AG04449 (cell line): ENCODE results near the gene GALNT18.

Experiments used
- CTCF ChIA-PET: fragments of 350-600 bp; formaldehyde crosslinking; extraction: SDS; loops from one replicate; lab custom pipeline; 2021; ENCODE audit warnings: antibody characterized with exemption; lab: Yijun Ruan, JAX
- POLR2A ChIA-PET: fragments of 400-600, 350-600 bp; formaldehyde crosslinking; extraction: SDS; loops from one replicate; lab custom pipeline; 2020; ENCODE audit warnings: antibody characterized with exemption, inconsistent platforms; lab: Yijun Ruan, JAX
- DNase-seq: peaks from one replicate; pipeline ENCODE4 v3.0.0-alpha.2; 2010; ENCODE audit warnings: low read depth, low spot score
- H3K4me3 ChIP-seq: 2 replicates; pipeline ENCODE4 v1.5.1; 2011; ENCODE audit warnings: low read depth, mild to moderate bottlenecking, control low read depth, low read length
- CTCF ChIP-seq: IDR thresholded peaks from one replicate; pipeline ENCODE4 v1.5.1; 2011; ENCODE audit warnings: mild to moderate bottlenecking, moderate library complexity, low read length, control low read depth, inconsistent platforms; ENCODE audit not compliant: insufficient read depth; ENCODE audit errors: missing control alignments

The GALNT18 gene

GRCh38 chr11:11524436-11525061, 97.3 kb downstream of the GALNT18 start:
- POLR2A ChIA-PET: interaction anchor here (1.5 kb wide), 1 partner anchor 13 kb away, joined by 3 read pairs; no protein-coding TSS in a partner anchor
- TF ChIP-seq CTCF: no peak
- H3K4me3 ChIP-seq: no peak overlapping the region
- CTCF ChIA-PET: interaction anchor here (0.9 kb wide), 1 partner anchor 11 kb away, joined by 3 read pairs; no protein-coding TSS in a partner anchor
- DNase-seq: no peak

- ChIA-PET CTCF (interaction anchor here (1.1 kb wide), 1 partner anchor 10 kb away, joined by 4 read pairs; no protein-coding TSS in a partner anchor), POLR2A (no interaction called here)
- no peak for DNase-seq
- no peak overlapping the region for H3K4me3 ChIP-seq
- no peak for TF ChIP-seq CTCF
Measured at GRCh38 chr11:11522591-11522990, 99.2 kb downstream of the GALNT18 start.

GRCh38 chr11:11521306-11522002, 100.4 kb downstream of the GALNT18 start:
- POLR2A ChIA-PET: no interaction called here
- TF ChIP-seq CTCF: no peak
- CTCF ChIA-PET: no interaction called here

GRCh38 chr11:11520231-11521015, 101.4 kb downstream of the GALNT18 start:
- no peak for DNase-seq
- no peak overlapping the region for H3K4me3 ChIP-seq
- CTCF ChIA-PET: interaction anchor here (0.9 kb wide), 1 partner anchor 19 kb away, joined by 3 read pairs; no protein-coding TSS in a partner anchor
- POLR2A ChIA-PET: no interaction called here
- TF ChIP-seq CTCF: no peak

More at GRCh38 chr11:11521306-11522002, 100.4 kb downstream of the GALNT18 start:
- H3K4me3 ChIP-seq: no peak overlapping the region
- no peak for DNase-seq

- POLR2A ChIA-PET: no interaction called here
- no peak overlapping the region for H3K4me3 ChIP-seq
- CTCF ChIA-PET: no interaction called here
- no peak for TF ChIP-seq CTCF
- DNase-seq: no peak
Measured at GRCh38 chr11:11519184-11519583, 102.6 kb downstream of the GALNT18 start.

GRCh38 chr11:11514246-11514645, 107.6 kb downstream of the GALNT18 start:
- TF ChIP-seq CTCF: no peak
- CTCF ChIA-PET: no interaction called here
- H3K4me3 ChIP-seq: no peak overlapping the region
- no peak for DNase-seq
- POLR2A ChIA-PET: no interaction called here
